HepG2 (cell line): ENCODE measurements around the gene HSPB7. TPM values are rescaled to one million over a fixed set of nuclear protein-coding genes. Genes with fewer than 3 reads are reported as not detected.
A peak's percentile ranks its signal among the peaks of the same experiment; 100 is the strongest.

Experiments used
- ARID4A ChIP-seq: sonication (generic); formaldehyde crosslinking; IDR thresholded peaks from 2 replicates; pipeline ENCODE4 v1.5.0; 2020; ENCODE audit warnings: mild to moderate bottlenecking, missing genetic modification reagents, borderline replicate concordance
- BRD4 ChIP-seq: sonication (generic); formaldehyde crosslinking; IDR thresholded peaks from 2 replicates; pipeline ENCODE4 v1.4.0; 2020; ENCODE audit warnings: missing genetic modification reagents
- FOXA3 ChIP-seq: IDR thresholded peaks from 2 replicates; pipeline ENCODE4 v1.6.1; 2016; ENCODE audit warnings: missing genetic modification reagents, missing compliant biosample characterization
- FOXP4 ChIP-seq: sonication (generic); formaldehyde crosslinking; IDR thresholded peaks from 2 replicates; pipeline ENCODE4 v1.4.0; 2020; ENCODE audit warnings: missing genetic modification reagents
- PCBP1 ChIP-seq: fragments of 200-400 bp; formaldehyde crosslinking; IDR thresholded peaks from 2 replicates; pipeline ENCODE4 v1.6.1; 2017; ENCODE audit warnings: mild to moderate bottlenecking, low read depth, low read length, borderline replicate concordance
- SOX6 ChIP-seq, 2 experiments: fragments of 450-650 bp in 1 of 2; sonication (generic) in 1 of 2; formaldehyde crosslinking in 1 of 2; IDR thresholded peaks; 2 replicates each; pipeline versions ENCODE4 v1.4.0 to v1.6.1; 2017 to 2020; ENCODE audit warnings: antibody characterized with exemption in 1 of 2, mild to moderate bottlenecking in 1 of 2, missing genetic modification reagents in 1 of 2
- STAT6 ChIP-seq: sonication (generic); formaldehyde crosslinking; IDR thresholded peaks from 2 replicates; pipeline ENCODE4 v1.4.0; 2020; ENCODE audit warnings: missing genetic modification reagents, mild to moderate bottlenecking, borderline replicate concordance
- TSC22D2 ChIP-seq: sonication (generic); formaldehyde crosslinking; IDR thresholded peaks from 2 replicates; pipeline ENCODE4 v1.5.1; 2020; ENCODE audit warnings: missing genetic modification reagents, mild to moderate bottlenecking, borderline replicate concordance
- UBTF ChIP-seq: sonication (generic); formaldehyde crosslinking; IDR thresholded peaks from 2 replicates; pipeline ENCODE4 v1.4.0; 2020; ENCODE audit warnings: mild to moderate bottlenecking, missing genetic modification reagents
- ZNF574 ChIP-seq: sonication (generic); formaldehyde crosslinking; IDR thresholded peaks from 2 replicates; pipeline ENCODE4 v1.4.0; 2020; ENCODE audit warnings: missing genetic modification reagents
- ZNF772 ChIP-seq: sonication (generic); formaldehyde crosslinking; IDR thresholded peaks from 2 replicates; pipeline ENCODE4 v1.5.0; 2020; ENCODE audit warnings: mild to moderate bottlenecking, missing genetic modification reagents
- polyA plus RNA-seq, 8 experiments: library from polyadenylated mRNA; depleted of rRNA in 3 of 8; stranded (reverse) in 7 of 8; unstranded in 1 of 8; fragments of >200 nt; fragmentation: Illumina TruSeq in 4 of 8; extraction: Trizol in 4 of 8; gene quantifications; 2 replicates each; pipeline versions ENCODE4 v1.2.1 to v1.2.3, GENCODE V29; 2011 to 2016; ENCODE audit warnings: low read depth in 4 of 8, missing spikeins in 1 of 8, mixed read lengths in 1 of 8; ENCODE audit not compliant: insufficient read depth in 1 of 8
- total RNA-seq, 5 experiments: library from RNA; depleted of rRNA; stranded (reverse); fragments of >200 nt; fragmentation: Illumina TruSeq; extraction: Trizol; gene quantifications; 2 replicates each; pipeline ENCODE4 v1.2.3, GENCODE V29; 2016; ENCODE audit warnings: low read depth in 1 of 5

Gene HSPB7
- total and polyA plus RNA-seq, 2 of the 13 experiments (the other 11 are each of a cell fraction or from before 2014, with no cell fraction given) = 0.20 TPM; not detected in 1

- TF ChIP-seq ARID4A (peak; percentile 90), BRD4 (peak; percentile 56; the same call in 1 of the 2 replicates), UBTF (CRISPR knock-in tag) (peak; percentile 59), FOXP4 (CRISPR knock-in tag) (no peak), TSC22D2 (CRISPR knock-in tag) (no peak), SOX6 (IDR thresholded peaks at IDR 0.05) (no peak), SOX6 (CRISPR knock-in tag; IDR thresholded peaks at IDR 0.05) (peak; percentile 52; the same call in 1 of the 2 replicates), ZNF772 (CRISPR knock-in tag) (peak; percentile 88; the same call in 1 of the 2 replicates), PCBP1 (peak; percentile 90; the same call in 1 of the 2 replicates), STAT6 (CRISPR knock-in tag) (no peak), ZNF574 (CRISPR knock-in tag) (peak; percentile 91), FOXA3 (peak; percentile 14; the same call in 1 of the 2 replicates)
Observed at GRCh38 chr1:15975805-15976680, 41.8 kb downstream of the HSPB7 start, which contains the start of gene ZBTB17 (continued).
